ENCODE results near the gene LZTR1.

The LZTR1 gene

GRCh38 chr22:20960609-20961008 is 21.5 kb upstream of the LZTR1 start:
- no peak overlapping the region for H3K4me3 ChIP-seq (ENCODE audit: low read depth, low read length)
- peaks cover 6% of the 10 kb centered on the region for H3K4me1 ChIP-seq
- no peaks in the 10 kb centered on the region for H3K36me3 ChIP-seq
- H3K27me3 ChIP-seq: peaks cover 11% of the 10 kb centered on the region
- no peak for DNase-seq
- TF ChIP-seq CTCF (IDR thresholded peaks at IDR 0.05; ENCODE audit: low read depth, low read length): no peak
- H3K9me3 ChIP-seq: no peaks in the 10 kb centered on the region

DNA sequence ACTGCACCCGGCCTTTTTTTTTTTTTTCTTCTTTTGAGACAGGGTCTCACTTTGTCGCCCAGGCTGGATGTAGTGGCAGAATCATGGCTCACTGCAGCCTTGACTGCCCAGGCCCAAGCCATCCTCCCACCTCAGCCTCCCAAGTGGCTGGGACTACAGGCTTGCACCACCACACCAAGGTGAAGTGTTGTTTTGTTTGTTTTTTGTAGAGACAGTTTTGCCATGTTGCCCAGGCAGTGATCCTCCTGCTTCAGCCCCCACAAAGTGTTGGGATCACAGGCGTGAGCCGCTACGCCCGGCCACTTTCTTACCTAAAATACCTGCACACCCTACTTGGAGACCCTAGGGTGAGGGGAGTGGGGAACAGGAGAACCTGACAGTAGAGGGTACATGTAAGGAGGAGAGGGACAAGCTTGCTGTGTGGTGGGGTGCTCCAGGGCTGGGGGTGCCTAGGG is 19.6 kb upstream of the LZTR1 start:
- no peak for DNase-seq
- no peaks in the 10 kb centered on the region for H3K9me3 ChIP-seq
- H3K36me3 ChIP-seq: no peaks in the 10 kb centered on the region
- H3K4me3 ChIP-seq (ENCODE audit: low read depth, low read length): no peak overlapping the region
- H3K4me1 ChIP-seq: peaks cover 3% of the 10 kb centered on the region
- no peak for TF ChIP-seq CTCF (IDR thresholded peaks at IDR 0.05; ENCODE audit: low read depth, low read length)
- peaks cover 11% of the 10 kb centered on the region for H3K27me3 ChIP-seq

- DNase-seq: no peak
- H3K36me3 ChIP-seq: no peaks in the 10 kb centered on the region
- no peak for TF ChIP-seq CTCF (IDR thresholded peaks at IDR 0.05; ENCODE audit: low read depth, low read length)
- peaks cover 3% of the 10 kb centered on the region for H3K4me1 ChIP-seq
- H3K4me3 ChIP-seq (ENCODE audit: low read depth, low read length): no peak overlapping the region
- H3K9me3 ChIP-seq: no peaks in the 10 kb centered on the region
- H3K27me3 ChIP-seq: peaks cover 11% of the 10 kb centered on the region
Measured at GRCh38 chr22:20963201-20964052, 18.7 kb upstream of the LZTR1 start.

DNA sequence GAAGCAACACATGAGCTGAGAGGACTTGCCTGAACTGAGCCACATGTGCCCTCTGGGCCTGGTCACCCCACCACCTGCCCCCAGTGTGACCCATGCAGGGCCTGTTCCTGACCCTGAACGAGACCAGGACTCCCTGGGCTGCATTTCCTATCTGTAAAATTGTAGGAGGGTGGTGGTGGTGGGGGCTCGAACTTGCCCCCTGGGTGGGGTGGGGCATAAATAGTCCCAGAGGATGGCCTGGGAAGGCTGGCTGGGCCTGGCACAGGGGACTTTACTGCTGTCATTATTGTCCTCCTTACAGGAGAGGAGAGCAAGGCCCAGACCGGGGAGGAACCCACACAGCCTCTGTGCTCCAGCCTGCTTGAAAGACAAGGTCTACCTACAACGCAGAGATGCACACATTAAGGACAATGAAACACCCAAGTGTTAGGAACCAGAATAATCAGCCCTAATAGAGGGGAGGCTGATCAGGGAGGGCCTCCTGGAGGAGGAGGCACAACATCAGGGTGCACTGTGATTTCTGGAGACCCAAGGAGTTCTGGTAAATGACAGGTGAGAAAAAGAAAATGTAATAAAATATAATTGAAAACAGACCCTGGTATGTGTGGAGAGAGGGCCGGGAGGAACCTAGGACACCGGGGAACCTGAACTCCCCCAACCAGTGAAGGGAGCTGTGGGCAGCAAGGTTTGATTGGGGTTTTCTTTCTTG is 17.9 kb upstream of the LZTR1 start:
- no peak for DNase-seq
- peaks cover 11% of the 10 kb centered on the region for H3K27me3 ChIP-seq
- no peak for TF ChIP-seq CTCF (IDR thresholded peaks at IDR 0.05; ENCODE audit: low read depth, low read length)
- no peaks in the 10 kb centered on the region for H3K9me3 ChIP-seq
- no peaks in the 10 kb centered on the region for H3K36me3 ChIP-seq
- H3K4me3 ChIP-seq (ENCODE audit: low read depth, low read length): peak overlapping the region; percentile 37
- peaks cover 3% of the 10 kb centered on the region for H3K4me1 ChIP-seq

DNA sequence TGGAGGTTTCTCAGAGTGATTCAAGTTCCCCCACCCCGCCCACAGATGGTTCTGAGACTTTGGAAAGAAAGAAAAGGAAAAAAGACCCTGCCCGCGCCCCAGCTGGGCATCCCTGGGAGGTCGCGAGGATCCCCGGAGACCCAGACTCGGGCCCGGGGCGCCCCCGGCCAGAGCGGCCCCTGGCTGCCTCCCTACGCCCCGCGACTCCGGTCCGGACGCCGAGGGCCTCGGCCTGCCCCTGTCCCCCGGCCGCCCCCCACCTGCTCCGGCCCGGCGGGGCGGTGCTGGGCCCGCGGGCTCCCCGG is 17.3 kb upstream of the LZTR1 start:
- no peak for DNase-seq
- peaks cover 3% of the 10 kb centered on the region for H3K4me1 ChIP-seq
- H3K4me3 ChIP-seq (ENCODE audit: low read depth, low read length): peak overlapping the region; percentile 37
- no peaks in the 10 kb centered on the region for H3K9me3 ChIP-seq
- H3K36me3 ChIP-seq: no peaks in the 10 kb centered on the region
- no peak for TF ChIP-seq CTCF (IDR thresholded peaks at IDR 0.05; ENCODE audit: low read depth, low read length)
- peaks cover 11% of the 10 kb centered on the region for H3K27me3 ChIP-seq
